Esophagus squamous epithelium (tissue), 5 donors: ENCODE results near the gene FNBP1. TPM values are rescaled to one million over a fixed set of nuclear protein-coding genes. Genes with fewer than 3 reads are reported as not detected.

Source experiments
- DNase-seq: peaks from one replicate; lab custom pipeline; 2025; lab: John Stamatoyannopoulos, UW
- H3K27ac ChIP-seq, 4 donors: fragments of 200-600 bp; sonication (generic); one replicate each; pipeline ENCODE4 v1.5.1; 2016 to 2019; ENCODE audit warnings: mild to moderate bottlenecking in 1 of 4
- H3K27me3 ChIP-seq, 4 donors: fragments of 200-600 bp; sonication (generic); 1 replicate in 3 of 4; 2 replicates in 1 of 4; pipeline versions ENCODE4 v1.5.1 to v1.6.0; 2017 to 2021; ENCODE audit warnings: antibody characterized with exemption in 1 of 4
- H3K36me3 ChIP-seq, 3 donors: fragments of 200-600 bp; sonication (generic); one replicate each; pipeline ENCODE4 v1.5.1; 2016 to 2019
- H3K4me1 ChIP-seq, 3 donors: fragments of 200-600 bp; sonication (generic); one replicate each; pipeline ENCODE4 v1.5.1; 2017 to 2019
- H3K4me3 ChIP-seq, 4 donors: fragments of 200-600 bp; sonication (generic); 1 replicate in 3 of 4; 2 replicates in 1 of 4; pipeline ENCODE4 v1.5.1; 2016 to 2019; ENCODE audit warnings: mild to moderate bottlenecking in 2 of 4, moderate library complexity in 1 of 4
- H3K9me3 ChIP-seq, 3 donors: fragments of 200-600 bp; sonication (generic); one replicate each; pipeline ENCODE4 v1.5.1; 2016 to 2019
- CTCF ChIP-seq, 6 experiments: fragments of 450-650 bp in 4 of 6; fragments of 200-600 bp in 2 of 6; sonication (generic) in 2 of 6; IDR thresholded peaks; one replicate each; pipeline ENCODE4 v1.5.1; 2016 to 2019; ENCODE audit warnings: antibody characterized with exemption in 6 of 6, mild to moderate bottlenecking in 4 of 6, moderate library complexity in 4 of 6
- POLR2A ChIP-seq, 4 donors: fragments of 450-650 bp; IDR thresholded peaks; one replicate each; pipeline ENCODE4 v1.6.1; 2017; ENCODE audit warnings: antibody characterized with exemption in 4 of 4, mild to moderate bottlenecking in 4 of 4, moderate library complexity in 3 of 4
- WGBS, 2 donors: methylation state at CpG; one replicate each; pipeline ENCODE4 v1.1.5; 2018; 5-methylcytosine and 5-hydroxymethylcytosine counted together
- intact Hi-C: fragments of 100-400 bp; cut with DNase I; formaldehyde crosslinking; loops from one replicate; pipeline ENCODE4 v1.15.0; 2022
- total RNA-seq, 4 donors: library from RNA; depleted of rRNA; stranded (reverse); fragments of >200 nt; gene quantifications; one replicate each; pipeline ENCODE4 v1.1.0, GENCODE V29; 2016
- donor health status: DM: yes; HTN: yes; CAD: no.

Gene FNBP1
- total RNA-seq, 4 donors from 2014 or later: 19.7 to 47.7 (median 26.2) TPM

GRCh38 chr9:129900263-129901027 lies 142.5 kb downstream of the FNBP1 start:
- Histone ChIP-seq H3K4me1 (peaks cover 0 to 17% (median 6%) of the 10 kb centered on the region in 3 donors), H3K9me3 (no peaks in the 10 kb centered on the region), H3K36me3 (peaks cover 0 to 90% (median 14%) of the 10 kb centered on the region in 3 donors), H3K4me3 (no peak overlapping the region), H3K27me3 (no peaks in the 10 kb centered on the region), H3K27ac (peak overlapping the region; percentile 6 to 31 (median 14))
- DNase-seq: no peak
- no peak for TF ChIP-seq POLR2A (IDR thresholded peaks at IDR 0.05)
- intact Hi-C loops: no loop called here
- WGBS, 2 donors: 93 to 94% methylated on average over 13 to 19 of the region's 20 CpGs

- no peak for DNase-seq
- intact Hi-C loops: no loop called here
- Histone ChIP-seq H3K36me3 (peaks cover 0 to 91% (median 18%) of the 10 kb centered on the region in 3 donors), H3K4me3 (no peak overlapping the region), H3K27ac (no peak overlapping the region), H3K27me3 (no peaks in the 10 kb centered on the region), H3K4me1 (peaks cover 0 to 17% (median 6%) of the 10 kb centered on the region in 3 donors), H3K9me3 (no peaks in the 10 kb centered on the region)
- TF ChIP-seq CTCF (IDR thresholded peaks at IDR 0.05) (no peak), POLR2A (IDR thresholded peaks at IDR 0.05) (no peak)
- 82 to 96% methylated on average over 2 of the region's 2 CpGs for WGBS, 2 donors
Measured at GRCh38 chr9:129899620-129900019, 143.4 kb downstream of the FNBP1 start.

GRCh38 chr9:129898185-129898584 lies 144.8 kb downstream of the FNBP1 start:
- DNase-seq: no peak
- 70 to 72% methylated on average over 8 of the region's 8 CpGs for WGBS, 2 donors
- H3K9me3 ChIP-seq: no peaks in the 10 kb centered on the region
- peak overlapping the region in 2 of 4 donors; percentile 23 to 43 for H3K27ac ChIP-seq
- no peak for TF ChIP-seq POLR2A (IDR thresholded peaks at IDR 0.05)
- peak in 2 of 6 experiments; percentile 14 to 27 for TF ChIP-seq CTCF (IDR thresholded peaks at IDR 0.05)
- H3K4me1 ChIP-seq: peaks cover 0 to 26% (median 6%) of the 10 kb centered on the region in 3 donors
- H3K36me3 ChIP-seq: peaks cover 0 to 88% (median 18%) of the 10 kb centered on the region in 3 donors
- no peak overlapping the region for H3K4me3 ChIP-seq
- no peaks in the 10 kb centered on the region for H3K27me3 ChIP-seq
- intact Hi-C loops: no loop called here

GRCh38 chr9:129897263-129897662 lies 145.7 kb downstream of the FNBP1 start:
- peaks cover 6 to 35% (median 6%) of the 10 kb centered on the region in 3 donors for H3K4me1 ChIP-seq
- no peaks in the 10 kb centered on the region for H3K9me3 ChIP-seq
- H3K27ac ChIP-seq: no peak overlapping the region
- intact Hi-C loops: no loop called here
- WGBS, 2 donors: 95 to 96% methylated on average over 6 of the region's 6 CpGs
- peaks cover 0 to 79% (median 18%) of the 10 kb centered on the region in 3 donors for H3K36me3 ChIP-seq
- no peaks in the 10 kb centered on the region for H3K27me3 ChIP-seq
- no peak for TF ChIP-seq CTCF (IDR thresholded peaks at IDR 0.05)
- TF ChIP-seq POLR2A (IDR thresholded peaks at IDR 0.05): no peak
- no peak for DNase-seq
- no peak overlapping the region for H3K4me3 ChIP-seq

- H3K4me3 ChIP-seq: no peak overlapping the region
- no peak overlapping the region for H3K27ac ChIP-seq
- DNase-seq: no peak
- H3K36me3 ChIP-seq: peaks cover 0 to 62% (median 18%) of the 10 kb centered on the region in 3 donors
- 83 to 90% methylated on average over 17 of the region's 17 CpGs for WGBS, 2 donors
- TF ChIP-seq CTCF (IDR thresholded peaks at IDR 0.05) (no peak), POLR2A (IDR thresholded peaks at IDR 0.05) (no peak)
- no peaks in the 10 kb centered on the region for H3K9me3 ChIP-seq
- H3K4me1 ChIP-seq: peaks cover 6 to 44% (median 11%) of the 10 kb centered on the region in 3 donors
- intact Hi-C loops: no loop called here
- H3K27me3 ChIP-seq: no peaks in the 10 kb centered on the region
Measured at GRCh38 chr9:129895376-129896268, 147.4 kb downstream of the FNBP1 start.
